Stomach (tissue), 4 donors: ENCODE results near the gene TMC5.

Source experiments
- EP300 ChIP-seq: sonication (generic); formaldehyde crosslinking; IDR thresholded peaks from one replicate; pipeline ENCODE4 v1.6.1; 2017; ENCODE audit warnings: antibody characterized with exemption
- POLR2A ChIP-seq, 4 donors: fragments of 450-650 bp; IDR thresholded peaks; one replicate each; pipeline ENCODE4 v1.6.1; 2016; ENCODE audit warnings: antibody characterized with exemption in 4 of 4, control low read depth in 2 of 4, mild to moderate bottlenecking in 1 of 4, moderate library complexity in 1 of 4
- TF ChIP-seq, protein P1 (sequence below), 7 experiments: fragments of 450-650 bp in 4 of 7; fragments of 200-600 bp in 3 of 7; sonication (generic) in 3 of 7; IDR thresholded peaks; one replicate each; pipeline ENCODE4 v1.5.1; 2016 to 2019; ENCODE audit warnings: antibody characterized with exemption in 7 of 7, control low read depth in 2 of 7, mild to moderate bottlenecking in 1 of 7

DNA sequence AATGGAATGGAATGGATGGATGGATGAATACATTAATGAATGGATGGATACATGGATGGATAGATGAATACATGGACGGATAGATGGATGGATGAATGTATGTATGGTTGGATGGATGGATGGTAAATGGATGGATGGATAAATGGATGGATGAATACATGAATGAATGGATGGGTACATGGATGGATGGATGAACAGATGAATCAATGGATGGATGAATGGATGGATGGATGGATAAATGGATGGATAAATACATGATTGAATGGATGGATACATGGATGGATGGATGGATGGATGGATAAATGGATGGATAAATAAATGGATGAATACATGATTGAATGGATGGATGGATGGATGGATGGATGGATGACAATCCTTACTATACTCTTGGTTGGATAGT is 26.0 kb downstream of the TMC5 start:
- TF ChIP-seq, protein P1, sequence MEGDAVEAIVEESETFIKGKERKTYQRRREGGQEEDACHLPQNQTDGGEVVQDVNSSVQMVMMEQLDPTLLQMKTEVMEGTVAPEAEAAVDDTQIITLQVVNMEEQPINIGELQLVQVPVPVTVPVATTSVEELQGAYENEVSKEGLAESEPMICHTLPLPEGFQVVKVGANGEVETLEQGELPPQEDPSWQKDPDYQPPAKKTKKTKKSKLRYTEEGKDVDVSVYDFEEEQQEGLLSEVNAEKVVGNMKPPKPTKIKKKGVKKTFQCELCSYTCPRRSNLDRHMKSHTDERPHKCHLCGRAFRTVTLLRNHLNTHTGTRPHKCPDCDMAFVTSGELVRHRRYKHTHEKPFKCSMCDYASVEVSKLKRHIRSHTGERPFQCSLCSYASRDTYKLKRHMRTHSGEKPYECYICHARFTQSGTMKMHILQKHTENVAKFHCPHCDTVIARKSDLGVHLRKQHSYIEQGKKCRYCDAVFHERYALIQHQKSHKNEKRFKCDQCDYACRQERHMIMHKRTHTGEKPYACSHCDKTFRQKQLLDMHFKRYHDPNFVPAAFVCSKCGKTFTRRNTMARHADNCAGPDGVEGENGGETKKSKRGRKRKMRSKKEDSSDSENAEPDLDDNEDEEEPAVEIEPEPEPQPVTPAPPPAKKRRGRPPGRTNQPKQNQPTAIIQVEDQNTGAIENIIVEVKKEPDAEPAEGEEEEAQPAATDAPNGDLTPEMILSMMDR (IDR thresholded peaks at IDR 0.05), result no peak
- no peak for TF ChIP-seq POLR2A (IDR thresholded peaks at IDR 0.05)
- TF ChIP-seq EP300, result no peak
